Peyer's patch (tissue), 4 donors: ENCODE data around the gene NRDC.

Experiments
- POLR2A ChIP-seq, 2 donors: fragments of 450-650 bp; IDR thresholded peaks; one replicate each; pipeline ENCODE4 v1.5.1; 2017; ENCODE audit warnings: antibody characterized with exemption in 2 of 2, mild to moderate bottlenecking in 2 of 2, moderate library complexity in 2 of 2
- TF ChIP-seq, protein P1 (sequence below), 6 experiments: fragments of 450-650 bp in 4 of 6; fragments of 200-600 bp in 2 of 6; sonication (generic) in 1 of 6; IDR thresholded peaks; one replicate each; pipeline ENCODE4 v1.5.1; 2017 to 2019; ENCODE audit warnings: antibody characterized with exemption in 6 of 6, mild to moderate bottlenecking in 3 of 6, moderate library complexity in 1 of 6

- TF ChIP-seq, protein P1, sequence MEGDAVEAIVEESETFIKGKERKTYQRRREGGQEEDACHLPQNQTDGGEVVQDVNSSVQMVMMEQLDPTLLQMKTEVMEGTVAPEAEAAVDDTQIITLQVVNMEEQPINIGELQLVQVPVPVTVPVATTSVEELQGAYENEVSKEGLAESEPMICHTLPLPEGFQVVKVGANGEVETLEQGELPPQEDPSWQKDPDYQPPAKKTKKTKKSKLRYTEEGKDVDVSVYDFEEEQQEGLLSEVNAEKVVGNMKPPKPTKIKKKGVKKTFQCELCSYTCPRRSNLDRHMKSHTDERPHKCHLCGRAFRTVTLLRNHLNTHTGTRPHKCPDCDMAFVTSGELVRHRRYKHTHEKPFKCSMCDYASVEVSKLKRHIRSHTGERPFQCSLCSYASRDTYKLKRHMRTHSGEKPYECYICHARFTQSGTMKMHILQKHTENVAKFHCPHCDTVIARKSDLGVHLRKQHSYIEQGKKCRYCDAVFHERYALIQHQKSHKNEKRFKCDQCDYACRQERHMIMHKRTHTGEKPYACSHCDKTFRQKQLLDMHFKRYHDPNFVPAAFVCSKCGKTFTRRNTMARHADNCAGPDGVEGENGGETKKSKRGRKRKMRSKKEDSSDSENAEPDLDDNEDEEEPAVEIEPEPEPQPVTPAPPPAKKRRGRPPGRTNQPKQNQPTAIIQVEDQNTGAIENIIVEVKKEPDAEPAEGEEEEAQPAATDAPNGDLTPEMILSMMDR (IDR thresholded peaks at IDR 0.05) = no peak
- TF ChIP-seq POLR2A (IDR thresholded peaks at IDR 0.05) = no peak
These were observed 26.6 kb downstream of the NRDC start for GRCh38 chr1:51851882-51852396.
